Psoas muscle (tissue), 8 donors: Measurements from ENCODE around the gene RTN3. TPM values are rescaled to one million over a fixed set of nuclear protein-coding genes. Genes with fewer than 3 reads are reported as not detected.
A peak's percentile ranks its signal among the peaks of the same experiment; 100 is the strongest.

Source experiments
- ATAC-seq, 4 donors: fragments of 200-7000 bp; cut with Tn5 transposase; one replicate each; pipeline ENCODE4 v1.9.1; 2020; ENCODE audit warnings: moderate library complexity in 3 of 4, mild to moderate bottlenecking in 2 of 4
- DNase-seq, 2 donors: peaks; one replicate each; pipeline ENCODE4 v3.0.0-alpha.2; 2020
- H3K27ac ChIP-seq: fragments of 200-600 bp; one replicate; pipeline ENCODE4 v1.8.0; 2022
- H3K27me3 ChIP-seq, 3 donors: fragments of 200-600 bp in 1 of 3; one replicate each; pipeline versions ENCODE4 v1.6.1 to v1.8.0; 2013 to 2022; ENCODE audit warnings: low read length in 2 of 3, mild to moderate bottlenecking in 2 of 3, moderate library complexity in 1 of 3; ENCODE audit not compliant: insufficient read depth in 3 of 3
- H3K36me3 ChIP-seq, 2 donors: fragments of 200-600 bp in 1 of 2; one replicate each; pipeline versions ENCODE4 v1.6.1 to v1.8.0; 2013 to 2022; ENCODE audit warnings: low read depth in 1 of 2, mild to moderate bottlenecking in 1 of 2, moderate library complexity in 1 of 2; ENCODE audit not compliant: insufficient read depth in 1 of 2
- H3K4me1 ChIP-seq: fragments of 200-600 bp; one replicate; pipeline ENCODE4 v1.8.0; 2022
- H3K4me3 ChIP-seq: fragments of 200-600 bp; one replicate; pipeline ENCODE4 v1.8.0; 2022; ENCODE audit warnings: mild to moderate bottlenecking
- H3K9me3 ChIP-seq: fragments of 200-600 bp; one replicate; pipeline ENCODE4 v1.8.0; 2022
- CTCF ChIP-seq: fragments of 200-600 bp; IDR thresholded peaks from one replicate; pipeline ENCODE4 v1.8.0; 2022; ENCODE audit warnings: antibody characterized with exemption
- WGBS, 3 donors: extraction: QIAGEN DNeasy Blood & Tissue Kit; methylation state at CpG; one replicate each; pipeline versions ENCODE4 v1.1.6 to v1.1.7; 2013; 5-methylcytosine and 5-hydroxymethylcytosine counted together
- intact Hi-C, 2 donors: fragments of 100-400 bp; cut with DNase I; formaldehyde crosslinking; loops; one replicate each; pipeline versions ENCODE4 v1.11.0 to v1.14.2; 2022
- polyA plus RNA-seq, 3 donors: library from polyadenylated mRNA; stranded (reverse); fragments of 200-250 nt; gene quantifications; one replicate each; pipeline ENCODE4 v1.2.3, GENCODE V29; 2013
- total RNA-seq, 4 donors: library from RNA; stranded (reverse); fragmentation: NEBNext Ultra II Directional in 2 of 4; extraction: Animal tissue kit (Norgen Biotek cat#: 25700) in 2 of 4; gene quantifications; one replicate each; pipeline versions ENCODE4 v1.2.1 to v1.2.4, GENCODE V29; 2021 to 2023
- donor health status: healthy with polysubstance abuse.
- donor health status: DM: no; HTN: no; CAD: no; lungs with moderate emphysema.
- donor health status: Bipolar disorder and iron deficiency.
- donor health status: healthy.
- donor health status: DM: yes; HTN: yes; CAD: no.
- donor health status: DM: no; HTN: no; CAD: no.
- donor health status: DM: no; HTN: no; CAD: no.
- donor health status: DM: yes; HTN: yes; CAD: no.

Gene RTN3
- total and polyA plus RNA-seq, 7 donors, result 35.3 to 162 (median 67.4) TPM

- 10 to 14% (median 12%) methylated on average over 57 to 69 of the region's 69 CpGs for WGBS, 3 donors
- no peaks in the 10 kb centered on the region for H3K27me3 ChIP-seq
- ATAC-seq, result peak; percentile 92 to 94 (median 92)
- H3K9me3 ChIP-seq, result no peaks in the 10 kb centered on the region
- peak within 1 kb of the TSS; percentile 98 for H3K27ac ChIP-seq
- TF ChIP-seq CTCF, result no peak
- DNase-seq, result peak; percentile 98 to 99
- intact Hi-C loops, result loop anchor here in 1 of 2 donors (5.0 kb wide), 1 partner anchor 59 kb away; the partner anchor contains the start of gene PLAAT3
- peaks cover 44% of the 10 kb centered on the region for H3K4me1 ChIP-seq
- no peaks in the 10 kb centered on the region for H3K36me3 ChIP-seq
- H3K4me3 ChIP-seq, result peak within 1 kb of the TSS; percentile 92
These were observed 9.8 kb upstream of the RTN3 start, which contains the start of gene ATL3 for GRCh38 chr11:63671322-63672155. Gene ATL3 (minus strand): TSS chr11:63671376. CDS start chr11:63671335, 41 bp downstream.

- Histone ChIP-seq H3K27ac (peak overlapping the region; percentile 98), H3K36me3 (no peaks in the 10 kb centered on the region), H3K27me3 (no peaks in the 10 kb centered on the region), H3K4me1 (peaks cover 38% of the 10 kb centered on the region), H3K4me3 (peak overlapping the region; percentile 92), H3K9me3 (no peaks in the 10 kb centered on the region)
- TF ChIP-seq CTCF, result no peak
- 98 to 99% (median 98%) methylated on average over 16 of the region's 16 CpGs for WGBS, 3 donors
- intact Hi-C loops, result loop anchor here in 1 of 2 donors (5.0 kb wide), 1 partner anchor 60 kb away; the partner anchor contains the start of gene PLAAT3
- ATAC-seq (no peak), DNase-seq (no peak)
These were observed 9.2 kb upstream of the RTN3 start for GRCh38 chr11:63672156-63672463.

GRCh38 chr11:63672936-63673539 is 8.3 kb upstream of the RTN3 start:
- DNase-seq (no peak), ATAC-seq (no peak)
- H3K36me3 ChIP-seq, result no peaks in the 10 kb centered on the region
- intact Hi-C loops, result loop anchor here in 1 of 2 donors (5.0 kb wide), 1 partner anchor 61 kb away; the partner anchor contains the start of gene PLAAT3
- H3K27ac ChIP-seq, result peak overlapping the region; percentile 98
- no peaks in the 10 kb centered on the region for H3K27me3 ChIP-seq
- peaks cover 29% of the 10 kb centered on the region for H3K4me1 ChIP-seq
- no peak overlapping the region for H3K4me3 ChIP-seq
- 88 to 91% (median 90%) methylated on average over 1 of the region's 1 CpG for WGBS, 3 donors
- H3K9me3 ChIP-seq, result no peaks in the 10 kb centered on the region
- no peak for TF ChIP-seq CTCF

GRCh38 chr11:63673579-63673978 is 7.7 kb upstream of the RTN3 start:
- no peak overlapping the region for H3K4me3 ChIP-seq
- H3K27ac ChIP-seq, result peak overlapping the region; percentile 98
- no peaks in the 10 kb centered on the region for H3K27me3 ChIP-seq
- no peak for TF ChIP-seq CTCF
- H3K9me3 ChIP-seq, result no peaks in the 10 kb centered on the region
- intact Hi-C loops, result loop anchor here in 1 of 2 donors (5.0 kb wide), 1 partner anchor 61 kb away; the partner anchor contains the start of gene PLAAT3
- ATAC-seq (peak; percentile 20 to 52 (median 42)), DNase-seq (no peak)
- WGBS, 3 donors, result 31 to 46% (median 44%) methylated on average over 4 of the region's 4 CpGs
- peaks cover 24% of the 10 kb centered on the region for H3K4me1 ChIP-seq
- no peaks in the 10 kb centered on the region for H3K36me3 ChIP-seq
